Measurements from ENCODE around the gene NPPB.

The NPPB gene

DNA sequence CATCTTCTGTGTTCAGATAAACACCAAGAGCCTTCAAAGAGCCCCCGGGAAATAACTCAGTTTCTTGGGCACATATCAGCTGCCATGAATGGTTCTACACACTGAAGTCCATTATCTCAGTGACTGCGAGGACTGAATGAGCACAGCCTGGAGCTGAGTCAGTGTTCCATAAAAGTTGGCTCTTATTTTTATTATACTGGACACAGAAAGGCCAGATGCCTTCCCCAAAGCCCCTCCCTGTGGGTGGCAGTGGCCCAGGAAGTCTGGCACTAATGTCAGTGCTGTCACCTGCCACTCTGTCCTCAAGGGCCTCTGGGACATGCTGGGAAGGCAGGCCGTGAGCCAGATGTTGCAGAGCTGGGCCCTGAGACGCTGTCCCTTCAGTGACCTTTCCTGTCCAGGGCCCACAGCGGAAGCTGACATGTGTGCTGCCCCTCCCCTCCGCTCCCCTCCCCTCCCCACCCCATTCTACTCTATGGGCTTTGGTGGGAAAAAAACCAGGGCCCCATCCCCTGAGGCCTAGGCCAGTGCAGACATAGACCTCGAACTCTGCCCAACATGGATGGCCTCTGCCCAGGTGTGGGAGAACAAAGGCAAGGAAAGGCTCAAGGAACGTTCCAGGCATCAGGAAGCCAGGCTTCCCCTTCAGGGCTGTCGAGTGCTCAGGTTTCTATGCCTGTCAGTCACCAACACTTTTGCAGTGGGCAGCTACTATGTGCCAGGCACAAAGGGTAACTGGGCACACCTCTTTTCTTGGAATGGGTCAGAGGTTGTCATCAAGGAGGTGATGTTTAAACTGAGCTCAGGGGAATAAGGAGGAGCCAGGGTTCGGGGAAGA, 22.4 kb upstream of the NPPB start:
- no peak for DNase-seq (ENCODE audit: low read depth)

DNA sequence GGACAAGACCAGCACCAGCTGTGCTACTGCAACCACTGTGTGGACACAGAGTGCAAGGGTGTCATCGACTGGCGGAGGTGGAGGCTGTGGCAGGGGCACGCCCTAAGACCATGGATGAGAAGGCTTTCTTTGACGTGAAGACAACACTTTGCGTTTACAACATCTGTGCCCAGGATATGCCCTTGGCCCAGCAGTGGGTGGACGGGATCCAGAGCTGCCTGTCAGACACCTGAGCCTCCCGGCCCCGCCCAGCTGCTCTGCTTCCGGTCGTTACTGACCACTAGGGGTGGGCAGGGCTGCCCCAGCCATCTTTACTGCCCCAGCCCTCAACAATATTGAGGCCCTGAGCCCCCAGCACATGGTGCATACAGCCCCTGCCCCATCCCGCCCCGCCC, 21.4 kb upstream of the NPPB start:
- DNase-seq (ENCODE audit: low read depth) = no peak

DNA sequence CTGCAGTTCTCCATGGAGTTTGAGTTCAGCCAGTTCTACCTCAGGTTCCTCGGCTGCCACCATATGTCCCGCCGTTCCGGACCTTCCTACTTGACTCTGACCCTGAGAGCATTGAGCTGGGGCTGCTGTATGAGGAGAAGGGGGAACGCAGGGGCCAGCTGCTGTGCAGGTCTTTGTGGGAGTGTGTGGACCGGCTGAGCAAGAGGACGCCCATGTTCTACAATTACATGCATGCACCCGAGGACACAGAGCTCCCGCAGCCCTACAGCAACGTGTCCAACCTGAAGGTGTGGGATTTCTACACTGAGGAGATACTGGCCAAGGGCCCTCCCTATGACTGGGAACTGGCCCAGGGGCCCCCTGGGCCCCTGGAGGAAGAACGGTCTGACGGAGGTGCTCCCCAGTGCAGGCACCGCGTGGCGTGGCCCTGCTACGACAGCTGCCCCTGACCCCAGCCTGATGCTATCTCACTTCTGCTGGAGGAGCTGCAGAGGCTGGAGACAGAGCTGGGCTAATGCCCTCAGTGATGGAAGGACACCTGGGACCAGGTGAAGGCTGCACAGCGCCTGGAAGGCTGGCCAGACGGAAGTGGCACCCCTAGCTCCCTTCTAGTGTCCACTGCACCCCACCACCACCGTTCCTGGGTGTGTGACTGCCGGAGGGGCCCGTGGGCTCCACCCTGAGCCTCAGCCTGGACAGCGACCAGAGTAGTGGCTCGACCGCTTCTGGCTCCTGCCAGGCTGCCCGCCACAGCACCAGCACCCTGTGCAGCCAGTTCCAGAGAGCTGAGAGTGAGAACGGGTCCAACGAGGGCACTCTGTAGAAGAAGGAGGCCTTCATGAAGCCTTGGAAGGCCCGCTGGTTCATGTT, 20.8 kb upstream of the NPPB start:
- no peak for DNase-seq (ENCODE audit: low read depth)

DNA sequence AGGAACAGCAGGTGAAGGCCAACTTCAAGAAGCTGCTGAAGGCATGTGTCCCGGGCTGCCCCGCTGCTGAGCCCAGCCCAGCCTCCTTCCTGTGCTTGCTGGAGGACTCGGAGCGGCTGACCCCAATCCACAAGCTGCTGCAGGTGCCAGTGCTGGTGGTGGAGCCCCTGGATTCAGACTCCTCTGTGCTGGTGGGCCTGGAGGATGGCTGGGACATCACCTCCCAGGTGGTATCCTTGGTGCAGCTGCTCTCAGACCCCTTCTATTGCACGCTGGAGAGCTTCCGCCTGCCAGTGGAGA, 20.1 kb upstream of the NPPB start:
- DNase-seq (ENCODE audit: low read depth) = no peak

DNA sequence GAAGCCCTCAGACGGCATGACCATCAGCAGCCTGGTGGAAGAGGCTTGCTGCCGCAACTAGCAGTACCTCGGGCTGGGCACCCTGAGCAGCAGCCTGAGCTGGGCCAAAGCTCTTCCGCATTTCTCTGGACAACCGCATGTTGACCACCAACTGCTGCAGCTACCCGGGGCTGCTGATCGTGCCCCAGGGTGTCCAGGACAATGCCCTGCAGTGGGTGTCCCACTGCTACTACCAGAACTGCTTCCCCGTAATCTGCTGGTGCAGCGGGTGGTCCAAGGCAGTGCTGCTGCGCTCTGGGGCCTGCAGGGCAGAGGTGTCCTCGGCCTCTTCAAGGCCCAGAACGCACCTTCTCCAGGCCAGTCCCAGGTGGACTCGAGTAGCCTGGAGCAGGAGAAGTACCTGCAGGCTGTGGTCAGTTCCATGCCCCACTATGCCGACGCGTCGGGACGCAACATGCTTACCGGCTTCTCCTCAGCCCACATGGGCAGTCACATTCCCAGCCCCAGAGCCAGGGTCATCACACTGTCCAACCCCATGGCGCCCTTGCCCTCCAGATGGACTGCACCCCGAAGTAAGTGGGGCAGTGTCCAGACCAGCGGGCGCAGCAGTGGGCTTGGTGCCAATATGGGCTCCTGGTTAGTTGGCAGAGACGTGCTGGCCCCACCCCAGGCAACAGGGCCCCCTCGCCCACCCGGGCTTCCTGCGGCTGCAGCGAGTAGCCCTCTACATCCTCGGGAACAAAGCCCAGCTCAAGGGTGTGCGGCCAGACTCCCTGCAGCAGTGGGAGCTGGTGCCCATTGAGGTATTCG, 19.5 kb upstream of the NPPB start:
- no peak for DNase-seq (ENCODE audit: low read depth)

DNA sequence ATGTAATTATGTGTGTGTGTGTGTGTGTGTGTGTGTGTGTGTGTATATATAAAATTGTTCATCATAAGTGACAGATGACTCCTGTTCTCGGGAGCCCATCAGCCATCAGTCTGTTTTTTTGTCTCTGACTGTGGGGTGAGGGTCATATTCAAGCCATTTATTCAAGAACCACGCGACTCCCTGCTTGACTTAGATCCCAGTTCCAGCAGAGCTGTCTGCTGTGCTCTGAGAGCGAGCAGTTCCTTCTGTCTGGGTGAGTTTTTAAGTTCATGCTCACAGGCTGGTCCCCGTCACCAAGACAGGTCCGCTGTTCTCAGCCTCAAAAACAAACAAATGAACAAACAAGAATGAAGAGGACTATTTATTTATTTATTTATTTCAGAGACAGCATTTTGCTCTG, 18.3 kb upstream of the NPPB start:
- no peak for DNase-seq (ENCODE audit: low read depth)

DNA sequence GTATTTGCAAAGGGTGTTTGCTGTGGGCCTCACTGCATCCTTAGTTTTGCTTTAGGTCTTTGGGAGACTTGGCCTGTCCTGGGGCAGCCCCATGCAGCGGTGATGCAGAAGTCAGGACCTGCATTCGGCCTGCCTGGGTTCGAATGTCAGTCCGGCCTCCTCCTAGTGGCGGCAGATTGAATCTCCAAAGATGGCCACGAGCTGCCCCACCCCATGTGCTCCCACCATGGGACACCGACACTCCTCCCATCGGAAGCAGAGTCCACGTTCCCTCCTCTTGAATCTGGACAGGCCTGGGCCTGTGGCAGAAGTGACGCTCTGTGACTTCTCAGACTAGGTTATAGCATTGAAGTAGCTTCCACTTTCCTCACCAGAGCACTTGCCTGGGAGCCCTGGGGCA, 16.3 kb upstream of the NPPB start:
- DNase-seq (ENCODE audit: low read depth) = no peak

DNA sequence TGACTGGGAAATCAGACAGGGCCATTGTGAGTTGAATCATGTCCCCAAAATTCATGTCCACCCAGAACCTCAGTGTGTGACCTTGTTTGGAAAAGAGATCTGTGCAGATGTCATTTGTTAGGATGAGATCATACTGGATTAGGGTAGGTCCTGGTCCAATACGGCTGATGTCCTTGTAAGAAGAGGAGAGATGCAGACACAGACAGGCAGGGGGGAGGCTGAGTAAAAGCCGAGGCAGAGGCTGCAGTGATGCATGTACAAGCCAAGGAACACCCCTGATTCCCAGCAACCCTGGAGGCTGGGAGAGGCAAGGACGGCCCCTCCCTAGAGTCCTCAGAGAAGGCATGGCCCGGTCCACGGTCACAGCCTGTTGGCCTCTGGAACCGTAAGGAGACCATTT, 15.9 kb upstream of the NPPB start:
- DNase-seq (ENCODE audit: low read depth) = no peak

DNA sequence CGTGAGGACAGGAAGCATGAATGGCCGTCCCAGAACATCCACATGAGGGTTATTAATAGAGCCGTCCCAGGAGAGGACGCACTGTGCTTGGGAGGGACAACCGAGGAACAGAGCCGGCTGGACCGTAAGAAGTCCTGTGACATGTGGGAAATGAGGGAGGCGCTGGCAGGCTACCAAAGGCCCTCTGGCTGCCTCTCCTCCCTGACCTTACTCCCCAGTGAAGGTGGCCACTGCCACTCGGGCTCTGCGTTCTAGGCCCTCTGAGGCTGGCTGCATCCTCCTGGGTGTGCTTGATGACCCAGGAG, 15.5 kb upstream of the NPPB start:
- DNase-seq (ENCODE audit: low read depth) = no peak

DNA sequence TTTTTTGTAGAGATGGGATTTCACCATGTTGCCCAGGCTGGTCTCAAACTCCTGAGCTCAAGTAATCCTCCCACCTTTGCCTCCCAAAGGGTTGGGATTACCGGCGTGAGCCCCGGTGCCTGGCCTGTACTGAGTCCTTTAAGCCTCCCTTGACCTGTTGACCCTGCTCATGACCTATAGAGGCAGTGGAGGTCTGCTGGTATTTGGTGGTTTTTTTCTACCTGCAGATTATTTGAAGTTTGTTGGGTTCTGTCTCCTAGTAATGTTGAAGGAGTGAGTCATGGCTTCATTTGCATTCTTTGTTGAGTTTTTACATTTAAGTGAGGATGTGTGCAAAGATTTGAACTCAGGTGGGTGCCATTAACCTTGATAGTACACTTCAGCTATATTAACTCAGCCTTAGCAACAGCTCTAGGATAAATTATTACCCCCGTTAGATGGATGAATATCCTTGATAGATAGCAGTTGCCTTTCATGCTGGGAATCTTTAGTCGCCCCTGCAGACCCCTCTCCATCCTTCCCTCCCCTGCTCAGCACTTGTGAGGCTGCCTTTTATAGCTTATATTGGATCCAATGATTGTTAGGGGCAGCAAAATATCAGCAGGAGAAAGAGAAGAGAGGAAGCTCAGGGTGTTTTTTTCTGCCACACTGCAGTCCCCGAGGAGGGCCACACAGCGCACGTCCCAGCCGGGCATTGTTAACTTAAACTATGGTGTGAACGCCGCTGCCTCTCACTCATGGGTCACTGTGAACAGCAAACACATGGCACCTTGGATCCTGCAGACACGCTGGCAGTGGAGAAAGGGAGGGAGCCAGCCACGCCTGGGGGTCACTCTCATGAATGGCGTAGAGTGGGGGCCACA, 14.9 kb upstream of the NPPB start:
- DNase-seq (ENCODE audit: low read depth) = no peak

DNA sequence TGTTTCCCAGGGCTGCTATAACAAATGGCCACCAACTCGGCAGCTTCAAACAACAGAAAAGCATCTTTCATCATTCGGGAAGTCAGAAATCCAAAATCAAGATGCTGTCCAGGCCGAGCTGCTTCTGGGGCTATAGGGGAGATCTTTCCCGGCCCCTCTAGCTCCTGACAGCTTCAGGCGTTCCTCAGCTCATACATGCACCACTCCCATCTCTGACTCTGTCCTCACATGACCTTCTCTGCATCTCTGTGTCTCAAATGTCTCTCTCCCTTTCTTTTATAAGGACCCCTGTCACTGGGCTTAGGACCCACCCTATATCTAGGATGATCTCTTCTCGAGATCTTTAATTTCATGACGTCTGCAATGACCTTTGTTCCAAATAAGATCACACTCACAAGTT, 13.8 kb upstream of the NPPB start:
- DNase-seq (ENCODE audit: low read depth) = no peak

DNA sequence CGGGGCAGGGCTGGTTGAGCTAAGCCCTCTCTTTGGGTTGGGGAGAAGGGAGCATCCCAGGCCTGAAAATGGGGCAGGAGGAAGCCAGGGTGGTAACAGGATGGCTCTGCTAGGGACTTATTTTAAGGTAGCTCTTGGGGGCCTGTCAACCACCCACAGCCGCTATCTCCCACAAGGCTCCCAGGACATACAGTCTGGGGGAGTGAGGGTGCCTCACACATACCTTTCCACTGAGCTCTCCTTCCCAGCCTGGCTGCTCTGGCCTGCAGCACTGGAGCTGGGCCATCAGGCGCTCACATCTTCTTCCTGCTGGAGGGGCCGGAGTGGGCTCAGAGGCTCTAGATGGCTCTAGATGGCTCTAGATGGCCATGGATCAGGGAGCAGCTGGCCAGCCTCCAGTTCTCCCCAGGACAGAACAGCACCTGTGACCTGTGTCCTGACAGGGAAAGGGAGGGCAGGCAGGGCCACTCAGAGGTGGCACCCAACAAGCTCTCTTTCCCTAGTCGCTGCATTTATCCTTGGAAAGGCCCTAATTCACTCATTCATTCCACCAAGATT, 11.0 kb upstream of the NPPB start:
- DNase-seq (ENCODE audit: low read depth) = no peak

DNA sequence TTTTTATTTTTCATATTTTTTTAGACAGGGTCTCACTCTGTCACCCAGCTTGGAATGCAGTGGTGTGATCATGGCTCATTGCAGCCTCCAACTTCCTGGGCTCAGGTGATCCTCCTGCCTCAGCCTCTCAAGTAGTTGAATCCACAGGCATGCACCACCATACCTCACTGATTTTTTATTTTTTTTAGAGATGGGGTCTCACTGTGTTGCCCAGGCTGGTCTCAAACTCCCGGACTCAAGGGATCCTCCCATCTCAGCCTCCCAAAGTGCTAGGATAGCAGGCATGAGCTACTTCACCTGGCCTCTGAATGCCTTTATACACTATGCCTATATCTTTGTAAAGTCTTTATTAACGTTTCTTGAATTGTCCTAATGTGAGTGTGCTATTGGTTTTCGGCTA, 10.4 kb upstream of the NPPB start:
- DNase-seq (ENCODE audit: low read depth) = no peak

DNA sequence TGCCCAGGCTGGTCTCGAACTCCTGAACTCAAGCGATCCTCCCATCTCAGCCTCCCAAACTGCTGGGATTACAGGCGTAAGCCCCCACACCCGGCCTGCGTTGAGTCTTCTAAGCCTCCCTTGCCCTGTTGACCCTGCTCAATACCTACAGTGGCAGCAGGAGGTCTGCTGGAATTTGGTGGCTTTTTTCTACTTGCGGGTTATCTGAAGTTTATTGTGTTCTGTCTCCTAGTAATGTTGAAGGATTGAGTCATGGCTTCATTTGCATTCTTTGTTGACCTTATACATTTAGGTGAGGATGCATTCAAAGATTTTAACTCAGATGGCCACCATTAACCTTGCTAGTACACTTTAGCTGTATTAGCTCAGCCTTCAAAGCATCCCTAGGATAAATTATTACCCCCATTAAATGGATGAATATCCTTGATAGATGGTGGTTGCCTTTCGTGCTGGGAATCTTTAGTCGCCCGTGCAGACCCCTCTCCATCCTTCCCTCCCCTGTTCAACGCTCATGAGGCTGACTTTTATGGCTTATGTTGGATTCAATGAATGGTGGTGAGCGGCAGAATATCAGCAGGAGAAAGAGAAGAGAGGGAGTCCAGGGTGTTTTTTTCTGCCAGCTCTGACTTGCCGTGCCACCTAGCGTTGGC, 9.7 kb upstream of the NPPB start:
- no peak for DNase-seq (ENCODE audit: low read depth)

DNA sequence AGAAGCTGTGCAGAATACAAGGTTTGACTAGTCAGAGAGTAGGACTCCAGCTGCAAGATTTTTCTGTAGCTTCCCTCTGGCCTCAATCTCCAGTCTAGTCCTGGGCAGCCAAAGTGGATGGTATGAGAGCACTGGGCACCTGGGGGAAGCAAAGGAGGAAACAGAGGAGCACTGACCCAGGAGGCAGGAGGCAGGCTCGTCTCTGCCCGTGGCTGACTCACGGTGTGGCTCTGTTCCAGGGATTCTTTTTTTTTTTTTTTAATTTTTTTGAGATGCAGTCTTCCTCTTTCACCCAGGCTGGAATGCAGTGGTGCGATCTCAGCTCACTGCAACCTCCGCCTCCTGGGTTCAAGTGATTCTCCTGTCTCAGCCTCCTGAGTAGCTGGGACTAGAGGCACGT, 4.1 kb upstream of the NPPB start:
- DNase-seq (ENCODE audit: low read depth) = peak; percentile 29

DNA sequence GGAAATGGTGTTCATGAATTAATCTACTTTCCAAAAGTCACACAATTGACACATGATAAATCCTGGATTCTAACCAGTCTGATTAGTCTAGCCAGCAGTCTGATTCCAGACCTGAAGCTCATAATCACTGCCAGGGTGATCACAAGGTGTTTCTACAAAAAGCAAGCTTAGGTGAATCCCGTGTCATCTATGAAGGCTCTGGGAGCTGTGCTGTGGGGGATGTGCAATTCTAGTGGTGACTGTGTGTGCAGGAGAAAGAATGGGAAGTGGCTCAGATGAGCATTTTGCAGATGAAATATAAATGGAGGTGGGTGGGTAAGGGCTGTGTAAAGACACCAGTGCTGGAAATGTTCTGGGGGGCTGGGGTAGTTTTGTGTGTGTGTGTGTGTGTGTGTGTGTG, 1.8 kb upstream of the NPPB start:
- DNase-seq (ENCODE audit: low read depth) = no peak

DNA sequence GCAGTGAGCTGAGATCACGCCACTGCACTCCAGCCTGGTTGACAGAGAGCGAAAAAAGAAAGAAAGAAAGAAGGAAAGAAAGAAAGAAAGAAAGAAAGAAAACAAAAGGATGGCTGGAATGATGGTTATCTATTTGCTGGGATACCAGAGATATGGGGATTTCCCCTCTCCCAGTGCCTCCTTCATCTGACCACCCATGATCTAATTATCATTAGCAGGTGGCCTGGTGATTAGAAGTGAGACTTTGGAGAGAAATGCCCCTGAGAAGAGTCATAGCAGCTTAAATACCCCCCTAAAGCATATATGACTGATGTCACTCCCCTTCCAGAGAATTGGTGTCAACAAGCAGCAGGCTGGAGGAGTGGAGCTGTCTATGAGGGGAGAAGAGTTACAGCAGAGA, 1.3 kb upstream of the NPPB start:
- DNase-seq (ENCODE audit: low read depth) = no peak

DNA sequence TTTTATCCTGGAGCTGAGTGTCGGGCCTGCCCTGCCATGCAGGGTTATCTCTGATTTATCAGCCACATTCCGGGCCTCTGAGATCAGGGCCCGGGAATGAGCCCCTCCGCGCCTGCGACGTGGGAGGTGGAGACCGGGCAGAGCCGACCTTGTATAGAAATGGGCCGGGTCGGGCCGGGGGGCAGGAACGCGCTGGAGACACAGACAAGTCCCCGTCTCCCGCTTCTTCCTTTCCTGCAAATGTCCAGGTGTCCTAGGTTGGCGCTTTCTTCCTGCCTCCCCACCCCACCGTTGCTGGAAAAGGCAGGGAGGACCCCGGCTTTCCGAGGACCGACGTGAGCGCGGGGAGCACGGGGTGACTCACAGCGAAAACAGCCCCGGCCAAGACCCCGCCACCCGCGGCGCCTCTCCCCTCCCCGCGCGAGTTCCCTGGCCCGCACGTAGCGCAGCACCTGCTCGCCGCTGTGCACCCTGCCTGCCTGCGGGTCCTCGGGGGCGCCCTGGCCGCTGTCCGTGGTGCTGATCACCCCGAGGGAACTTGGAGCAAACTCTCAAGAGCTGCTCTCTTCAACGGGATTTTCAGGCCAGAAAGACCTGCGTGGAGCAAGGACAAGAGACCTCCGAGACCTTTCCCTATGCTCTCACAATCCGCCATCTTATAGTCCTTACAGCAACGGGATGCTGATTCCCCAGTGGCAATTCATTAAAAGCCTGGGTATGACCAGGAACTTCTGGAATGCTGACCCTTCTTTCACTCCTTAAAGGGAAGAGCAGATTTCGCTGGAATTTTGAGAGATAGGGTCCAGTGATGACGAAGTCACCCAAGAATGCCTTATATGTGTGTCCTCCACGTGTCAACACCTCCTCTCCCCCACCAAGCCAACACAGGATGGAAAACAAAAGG, 475 bp upstream of the NPPB start:
- DNase-seq (ENCODE audit: low read depth) = peak; percentile 61

DNA sequence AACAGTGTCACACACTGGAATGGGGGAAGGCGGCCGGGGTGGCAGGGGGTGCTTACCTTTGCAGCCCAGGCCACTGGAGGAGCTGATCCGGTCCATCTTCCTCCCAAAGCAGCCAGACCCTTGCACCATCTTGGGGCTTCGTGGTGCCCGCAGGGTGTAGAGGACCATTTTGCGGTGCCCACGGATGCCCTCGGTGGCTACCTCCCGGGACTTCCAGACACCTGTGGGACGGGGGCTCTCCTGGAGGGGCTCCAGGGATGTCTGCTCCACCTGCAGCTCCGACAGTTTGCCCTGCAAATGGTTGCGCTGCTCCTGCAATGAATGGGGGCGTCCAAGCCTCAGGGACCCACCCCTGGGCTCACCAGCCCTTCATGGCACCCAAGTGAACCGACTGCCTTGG, 587 bp downstream of the NPPB start:
- no peak for DNase-seq (ENCODE audit: low read depth)

DNA sequence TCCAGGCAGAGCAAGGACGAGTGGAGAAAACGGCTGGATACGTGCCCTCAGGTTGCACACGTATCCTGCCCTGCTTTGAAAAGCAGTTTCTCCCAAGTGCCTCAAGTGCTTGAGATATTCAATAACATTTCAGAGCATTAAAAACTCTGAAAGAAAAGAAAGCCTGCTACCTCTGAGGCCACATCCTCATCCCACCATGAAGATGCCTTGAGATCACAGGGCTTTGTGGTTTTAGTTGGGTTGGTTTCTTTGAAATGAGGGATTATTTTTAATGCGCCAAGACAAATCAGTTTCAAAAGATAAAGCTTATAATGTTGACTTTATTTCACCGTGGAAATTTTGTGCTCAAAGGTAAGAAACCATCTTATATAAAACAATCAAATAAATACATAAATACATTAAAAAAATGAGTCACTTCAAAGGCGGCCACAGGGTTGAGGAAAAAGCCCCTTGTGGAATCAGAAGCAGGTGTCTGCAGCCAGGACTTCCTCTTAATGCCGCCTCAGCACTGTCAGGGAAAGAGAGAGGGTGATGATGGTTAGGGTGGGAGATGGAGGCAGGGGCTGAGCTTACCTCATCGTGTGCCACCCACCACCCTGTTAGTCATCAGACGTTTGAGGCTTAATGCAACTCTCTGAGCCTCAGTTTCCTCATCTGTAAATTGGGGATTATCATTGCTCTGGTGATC, 1.4 kb downstream of the NPPB start:
- no peak for DNase-seq (ENCODE audit: low read depth)
